H9 (cell line): Measurements from ENCODE around the gene TENT5C. TPM values are rescaled to one million over a fixed set of nuclear protein-coding genes. Genes with fewer than 3 reads are reported as not detected.

ENCODE experiments used
- DNase-seq: peaks from one replicate; pipeline ENCODE4 v3.0.0-alpha.2; 2017
- H2AFZ ChIP-seq: one replicate; pipeline ENCODE4 v1.6.1; 2013; ENCODE audit warnings: mild to moderate bottlenecking, low read length, control low read depth, moderate library complexity
- H2AK5ac ChIP-seq: 2 replicates; pipeline ENCODE4 v1.6.1; 2013; ENCODE audit warnings: low read length, control low read depth, mixed read lengths; ENCODE audit not compliant: insufficient read length
- H2BK120ac ChIP-seq: one replicate; pipeline ENCODE4 v1.6.1; 2013; ENCODE audit warnings: low read depth, mild to moderate bottlenecking, low read length, control low read depth, inconsistent platforms; ENCODE audit not compliant: poor library complexity, severe bottlenecking
- H2BK12ac ChIP-seq: 2 replicates; pipeline ENCODE4 v1.6.1; 2013; ENCODE audit warnings: low read length, control low read depth, mixed read lengths, low read depth; ENCODE audit not compliant: insufficient read length
- H2BK15ac ChIP-seq: 2 replicates; pipeline ENCODE4 v1.6.1; 2013; ENCODE audit warnings: low read depth, low read length, control low read depth
- H2BK20ac ChIP-seq: one replicate; pipeline ENCODE4 v1.6.1; 2013; ENCODE audit warnings: low read depth, mild to moderate bottlenecking, low read length, control low read depth, inconsistent platforms; ENCODE audit not compliant: poor library complexity, severe bottlenecking
- H2BK5ac ChIP-seq: 2 replicates; pipeline ENCODE4 v1.6.1; 2013; ENCODE audit warnings: low read length, control low read depth, mixed read lengths; ENCODE audit not compliant: insufficient read length
- H3K14ac ChIP-seq: 2 replicates; pipeline ENCODE4 v1.6.1; 2013; ENCODE audit warnings: low read length, control low read depth; ENCODE audit not compliant: insufficient read depth
- H3K18ac ChIP-seq: 2 replicates; pipeline ENCODE4 v1.6.1; 2013; ENCODE audit warnings: low read depth, mild to moderate bottlenecking, mixed read lengths, low read length, control low read depth; ENCODE audit not compliant: insufficient read length
- H3K23ac ChIP-seq: 2 replicates; pipeline ENCODE4 v1.6.1; 2013; ENCODE audit warnings: low read length, control low read depth, mixed read lengths, low read depth; ENCODE audit not compliant: insufficient read length
- H3K23me2 ChIP-seq: 2 replicates; pipeline ENCODE4 v1.6.1; 2013; ENCODE audit warnings: low read depth, mild to moderate bottlenecking, mixed read lengths, low read length, control low read depth; ENCODE audit not compliant: insufficient read length, poor library complexity, severe bottlenecking
- H3K27ac ChIP-seq: 2 replicates; pipeline ENCODE4 v1.5.1; 2013; ENCODE audit warnings: low read length, control low read depth, mixed read lengths, low read depth; ENCODE audit not compliant: insufficient read length
- H3K27me3 ChIP-seq: 2 replicates; pipeline ENCODE4 v1.6.1; 2013; ENCODE audit warnings: low read length, control low read depth, inconsistent platforms; ENCODE audit not compliant: insufficient read depth
- H3K4ac ChIP-seq: 2 replicates; pipeline ENCODE4 v1.6.1; 2013; ENCODE audit warnings: low read depth, mild to moderate bottlenecking, control low read depth, inconsistent platforms, low read length, moderate library complexity
- H3K4me1 ChIP-seq: 2 replicates; pipeline ENCODE4 v1.6.1; 2013; ENCODE audit warnings: low read length, control low read depth, inconsistent platforms; ENCODE audit not compliant: insufficient read depth
- H3K4me2 ChIP-seq: 2 replicates; pipeline ENCODE4 v1.6.1; 2013; ENCODE audit warnings: low read length, control low read depth, mixed read lengths; ENCODE audit not compliant: insufficient read length, insufficient read depth
- H3K56ac ChIP-seq: 2 replicates; pipeline ENCODE4 v1.6.1; 2013; ENCODE audit warnings: low read depth, mild to moderate bottlenecking, mixed read lengths, low read length, control low read depth; ENCODE audit not compliant: insufficient read length
- H3K79me1 ChIP-seq: 2 replicates; pipeline ENCODE4 v1.6.1; 2013; ENCODE audit warnings: low read depth, mild to moderate bottlenecking, moderate library complexity, low read length, control low read depth, inconsistent platforms; ENCODE audit not compliant: insufficient read depth, poor library complexity, severe bottlenecking
- H3K79me2 ChIP-seq: 2 replicates; pipeline ENCODE4 v1.6.1; 2013; ENCODE audit warnings: low read length, control low read depth, inconsistent platforms; ENCODE audit not compliant: insufficient read depth
- H3K9ac ChIP-seq: 2 replicates; pipeline ENCODE4 v1.6.1; 2013; ENCODE audit warnings: low read length, control low read depth, mixed read lengths; ENCODE audit not compliant: insufficient read length; ENCODE audit errors: extremely low read depth
- H3K9me3 ChIP-seq: one replicate; pipeline ENCODE4 v1.6.1; 2013; ENCODE audit warnings: low read depth, low read length, inconsistent platforms; ENCODE audit not compliant: control insufficient read depth
- H3T11ph ChIP-seq: one replicate; pipeline ENCODE4 v1.6.1; 2013; ENCODE audit warnings: mild to moderate bottlenecking, low read length, control low read depth, inconsistent platforms
- H4K20me1 ChIP-seq: one replicate; pipeline ENCODE4 v1.6.1; 2013; ENCODE audit not compliant: control insufficient read depth, insufficient read length, insufficient read depth
- H4K5ac ChIP-seq: 2 replicates; pipeline ENCODE4 v1.6.1; 2013; ENCODE audit warnings: low read depth, mild to moderate bottlenecking, mixed read lengths, low read length, control low read depth; ENCODE audit not compliant: insufficient read length
- H4K8ac ChIP-seq: replicated peaks from 2 replicates; pipeline ENCODE4 v1.6.1; 2013; ENCODE audit warnings: low read length, control low read depth, mixed read lengths, low read depth; ENCODE audit not compliant: insufficient read length
- H4K91ac ChIP-seq: 2 replicates; pipeline ENCODE4 v1.6.1; 2013; ENCODE audit warnings: low read depth, mild to moderate bottlenecking, moderate library complexity, mixed read lengths, low read length, control low read depth; ENCODE audit not compliant: insufficient read length
- H3K27ac Mint-ChIP-seq, 3 experiments: 2 replicates in 2 of 3; 3 replicates in 1 of 3; pipeline ENCODE4 v1.8.0; 2020 to 2021; ENCODE audit warnings: mixed read lengths in 3 of 3, mild to moderate bottlenecking in 1 of 3, moderate library complexity in 1 of 3
- H3K27me3 Mint-ChIP-seq: 2 replicates; pipeline ENCODE4 v1.8.0; 2021; ENCODE audit warnings: low read depth, mild to moderate bottlenecking, moderate library complexity, mixed read lengths
- H3K36me3 Mint-ChIP-seq, 3 experiments: 2 replicates in 2 of 3; 3 replicates in 1 of 3; pipeline ENCODE4 v1.8.0; 2020 to 2021; ENCODE audit warnings: low read depth in 3 of 3, mixed read lengths in 3 of 3; ENCODE audit not compliant: insufficient read depth in 1 of 3
- H3K4me1 Mint-ChIP-seq, 2 experiments: 2 replicates each; pipeline ENCODE4 v1.8.0; 2020; ENCODE audit warnings: mixed read lengths in 2 of 2
- H3K4me3 Mint-ChIP-seq, 2 experiments: 2 replicates in 1 of 2; 3 replicates in 1 of 2; pipeline ENCODE4 v1.8.0; 2020 to 2021; ENCODE audit warnings: mild to moderate bottlenecking in 2 of 2, mixed read lengths in 2 of 2, moderate library complexity in 1 of 2
- H3K9me3 Mint-ChIP-seq, 2 experiments: 2 replicates in 1 of 2; 3 replicates in 1 of 2; pipeline ENCODE4 v1.8.0; 2020; ENCODE audit warnings: mild to moderate bottlenecking in 2 of 2, mixed read lengths in 2 of 2, moderate library complexity in 1 of 2
- WGBS: extraction: QIAGEN DNeasy Blood & Tissue Kit; methylation state at CpG from one replicate; pipeline ENCODE4 v1.1.7; 2013; ENCODE audit warnings: missing lambda C conversion rate, low lambda C conversion rate, mixed read lengths; ENCODE audit not compliant: insufficient read length; ENCODE audit errors: extremely low coverage; 5-methylcytosine and 5-hydroxymethylcytosine counted together
- total RNA-seq: library from RNA; stranded (reverse); gene quantifications from 2 replicates; pipeline ENCODE4 v1.2.1, GENCODE V29; 2021
- TF ChIP-seq, protein P1 (sequence below): fragments of 200-600 bp; sonication (generic); conservative IDR thresholded peaks from 3 replicates; pipeline ENCODE4 v1.8.0; 2021; ENCODE audit warnings: antibody characterized with exemption, mild to moderate bottlenecking

TENT5C gene
- total RNA-seq, 1 experiment from 2014 or later, result 0.37 TPM

DNA sequence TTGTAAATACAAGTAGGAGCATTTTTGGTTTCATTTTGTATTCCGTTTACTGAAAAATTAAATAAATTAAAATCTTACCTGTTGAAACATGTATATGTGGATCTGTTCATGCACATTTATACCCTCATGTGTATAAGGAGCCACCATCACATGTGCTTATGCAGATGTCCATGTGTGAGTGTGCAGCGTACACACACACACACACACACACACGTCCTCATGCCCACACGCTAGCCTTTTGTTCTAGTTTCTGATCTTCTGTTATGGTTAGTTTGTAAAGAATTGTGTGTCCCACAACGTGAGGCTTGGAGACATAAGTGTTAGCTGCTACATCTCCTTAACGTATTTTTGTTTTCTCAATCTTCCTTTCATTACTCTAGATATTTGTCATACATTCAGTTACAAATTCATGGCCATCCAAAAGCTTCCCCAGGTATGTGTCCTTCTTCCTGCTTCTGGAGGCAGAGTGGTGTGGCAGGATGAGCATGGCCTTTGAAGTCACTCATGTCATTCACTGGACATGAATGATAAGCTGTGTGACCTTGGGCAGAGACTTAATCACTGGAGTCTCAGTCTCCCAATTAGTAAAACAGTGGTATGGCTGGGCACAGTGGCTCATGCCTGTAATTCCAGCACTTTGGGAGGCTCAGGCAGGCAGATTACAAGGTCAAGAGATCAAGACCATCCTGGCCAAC, 54.6 kb downstream of the TENT5C start:
- Histone ChIP-seq H2AK5ac (no peak overlapping the region), H3T11ph (no peak overlapping the region), H3K4me1 (peaks cover 5% of the 10 kb centered on the region), H3K4me2 (no peak overlapping the region), H3K79me2 (no peaks in the 10 kb centered on the region), H2AFZ (no peak overlapping the region), H3K79me1 (no peaks in the 10 kb centered on the region), H3K4ac (no peak overlapping the region), H3K23ac (no peak overlapping the region), H4K8ac (no peak overlapping the region), H3K18ac (no peak overlapping the region), H3K56ac (no peak overlapping the region), H4K20me1 (no peaks in the 10 kb centered on the region), H3K23me2 (no peaks in the 10 kb centered on the region), H2BK15ac (no peak overlapping the region), H4K91ac (no peak overlapping the region), H3K27ac (no peak overlapping the region), H3K14ac (no peak overlapping the region), H2BK5ac (no peak overlapping the region), H3K9ac (no peak overlapping the region), H2BK120ac (no peak overlapping the region), H3K27me3 (no peaks in the 10 kb centered on the region), H3K9me3 (no peaks in the 10 kb centered on the region), H2BK20ac (no peak overlapping the region), H2BK12ac (no peak overlapping the region), H4K5ac (no peak overlapping the region)
- Mint-ChIP-seq H3K27me3 (peaks cover 5% of the 10 kb centered on the region), H3K4me3 (no peak overlapping the region), H3K36me3 (peaks cover 2 to 15% (median 3%) of the 10 kb centered on the region in 3 experiments; a peak in 6 of 7 replicates), H3K9me3 (peaks cover 7 to 15% of the 10 kb centered on the region in 2 experiments), H3K4me1 (peaks cover 28 to 46% of the 10 kb centered on the region in 2 experiments), H3K27ac (no peak overlapping the region; a peak in 2 of 7 replicates)
- TF ChIP-seq, protein P1, sequence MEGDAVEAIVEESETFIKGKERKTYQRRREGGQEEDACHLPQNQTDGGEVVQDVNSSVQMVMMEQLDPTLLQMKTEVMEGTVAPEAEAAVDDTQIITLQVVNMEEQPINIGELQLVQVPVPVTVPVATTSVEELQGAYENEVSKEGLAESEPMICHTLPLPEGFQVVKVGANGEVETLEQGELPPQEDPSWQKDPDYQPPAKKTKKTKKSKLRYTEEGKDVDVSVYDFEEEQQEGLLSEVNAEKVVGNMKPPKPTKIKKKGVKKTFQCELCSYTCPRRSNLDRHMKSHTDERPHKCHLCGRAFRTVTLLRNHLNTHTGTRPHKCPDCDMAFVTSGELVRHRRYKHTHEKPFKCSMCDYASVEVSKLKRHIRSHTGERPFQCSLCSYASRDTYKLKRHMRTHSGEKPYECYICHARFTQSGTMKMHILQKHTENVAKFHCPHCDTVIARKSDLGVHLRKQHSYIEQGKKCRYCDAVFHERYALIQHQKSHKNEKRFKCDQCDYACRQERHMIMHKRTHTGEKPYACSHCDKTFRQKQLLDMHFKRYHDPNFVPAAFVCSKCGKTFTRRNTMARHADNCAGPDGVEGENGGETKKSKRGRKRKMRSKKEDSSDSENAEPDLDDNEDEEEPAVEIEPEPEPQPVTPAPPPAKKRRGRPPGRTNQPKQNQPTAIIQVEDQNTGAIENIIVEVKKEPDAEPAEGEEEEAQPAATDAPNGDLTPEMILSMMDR, result no peak
- no peak for DNase-seq
- WGBS, result no CpG with 5 or more reads among the region's 6 CpGs
